ENCODE measurements around the gene NAA20. TPM values are rescaled to one million over a fixed set of nuclear protein-coding genes. Genes with fewer than 3 reads are reported as not detected.
A peak's percentile ranks its signal among the peaks of the same experiment; 100 is the strongest.

NAA20 gene
- total RNA-seq, 1 donor from 2014 or later = 46.2 TPM

DNA sequence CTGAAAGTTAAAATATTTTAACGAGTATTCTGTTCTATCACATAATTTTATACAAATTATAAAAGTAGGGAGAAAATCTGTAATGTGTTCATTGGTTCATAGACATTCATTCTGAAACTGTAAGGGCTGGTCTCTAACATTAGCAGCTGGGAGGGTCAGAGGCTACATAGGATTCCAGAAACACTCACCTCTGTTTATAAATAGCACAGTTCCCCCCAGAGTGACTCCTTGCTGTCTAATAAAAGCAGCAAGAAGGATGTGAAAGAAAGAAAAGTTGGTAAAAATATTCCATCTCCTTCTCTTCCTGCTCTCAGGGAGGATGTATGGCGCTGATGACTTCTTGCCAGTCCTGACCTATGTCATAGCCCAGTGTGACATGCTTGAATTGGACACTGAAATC is 25.3 kb upstream of the NAA20 start:
- Mint-ChIP-seq H3K27ac (ENCODE audit: unreplicated experiment) (peak overlapping the region; percentile 99), H3K9me3 (ENCODE audit: low read depth) (no peaks in the 10 kb centered on the region), H3K36me3 (ENCODE audit: low read depth) (peaks cover 3% of the 10 kb centered on the region), H3K4me3 (ENCODE audit: unreplicated experiment) (no peak overlapping the region), H3K27me3 (ENCODE audit: low read depth) (no peaks in the 10 kb centered on the region), H3K4me1 (ENCODE audit: low read depth) (peaks cover 73% of the 10 kb centered on the region)
- TF ChIP-seq, protein P1, sequence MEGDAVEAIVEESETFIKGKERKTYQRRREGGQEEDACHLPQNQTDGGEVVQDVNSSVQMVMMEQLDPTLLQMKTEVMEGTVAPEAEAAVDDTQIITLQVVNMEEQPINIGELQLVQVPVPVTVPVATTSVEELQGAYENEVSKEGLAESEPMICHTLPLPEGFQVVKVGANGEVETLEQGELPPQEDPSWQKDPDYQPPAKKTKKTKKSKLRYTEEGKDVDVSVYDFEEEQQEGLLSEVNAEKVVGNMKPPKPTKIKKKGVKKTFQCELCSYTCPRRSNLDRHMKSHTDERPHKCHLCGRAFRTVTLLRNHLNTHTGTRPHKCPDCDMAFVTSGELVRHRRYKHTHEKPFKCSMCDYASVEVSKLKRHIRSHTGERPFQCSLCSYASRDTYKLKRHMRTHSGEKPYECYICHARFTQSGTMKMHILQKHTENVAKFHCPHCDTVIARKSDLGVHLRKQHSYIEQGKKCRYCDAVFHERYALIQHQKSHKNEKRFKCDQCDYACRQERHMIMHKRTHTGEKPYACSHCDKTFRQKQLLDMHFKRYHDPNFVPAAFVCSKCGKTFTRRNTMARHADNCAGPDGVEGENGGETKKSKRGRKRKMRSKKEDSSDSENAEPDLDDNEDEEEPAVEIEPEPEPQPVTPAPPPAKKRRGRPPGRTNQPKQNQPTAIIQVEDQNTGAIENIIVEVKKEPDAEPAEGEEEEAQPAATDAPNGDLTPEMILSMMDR (IDR thresholded peaks at IDR 0.05) = no peak
- no peak for DNase-seq (ENCODE audit: low spot score)

DNA sequence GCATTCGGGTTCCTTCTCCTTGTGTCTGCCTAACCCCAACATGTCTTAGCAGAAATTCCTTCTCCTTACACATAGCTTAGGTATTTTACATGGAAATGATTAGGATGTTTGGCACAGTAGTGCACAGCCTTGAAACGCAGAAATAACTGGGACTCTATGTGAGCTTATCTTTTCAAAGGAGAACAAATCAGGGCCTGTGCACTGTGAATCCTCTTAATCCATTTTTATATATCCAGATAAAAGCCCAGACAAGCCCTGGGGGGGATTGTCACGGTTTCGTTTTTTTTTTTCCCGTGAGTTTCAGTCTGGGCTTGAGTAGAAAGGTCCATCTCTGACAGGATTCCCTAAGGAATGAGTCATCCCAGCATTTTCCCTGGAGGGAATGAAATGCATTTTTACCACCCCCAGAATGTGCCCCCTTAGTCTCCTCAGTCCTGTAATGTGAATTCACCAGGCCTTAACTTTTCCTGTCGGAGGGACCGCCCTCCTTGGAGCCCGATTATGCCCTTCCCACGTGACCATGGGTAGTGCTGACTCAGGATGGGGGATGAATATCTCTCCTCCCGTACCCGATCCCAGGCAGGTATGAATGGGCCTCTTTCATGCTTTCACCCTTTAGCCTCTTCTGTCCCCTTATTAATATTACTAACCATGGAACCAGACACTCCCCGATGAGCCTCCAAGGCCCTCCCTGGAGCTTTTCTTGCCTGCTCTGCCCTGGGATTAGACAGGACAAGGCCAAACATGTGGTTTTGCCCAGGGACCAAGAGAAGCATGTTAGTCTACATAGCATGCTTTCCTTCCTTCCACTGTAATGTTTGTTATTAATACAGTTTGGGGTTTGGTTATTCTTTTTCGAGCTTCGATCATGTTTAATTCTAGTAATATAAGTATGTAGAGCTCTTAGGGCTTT is 23.9 kb upstream of the NAA20 start:
- TF ChIP-seq, protein P1 (IDR thresholded peaks at IDR 0.05) = no peak
- Mint-ChIP-seq H3K27ac (ENCODE audit: unreplicated experiment) (peak overlapping the region; percentile 99), H3K9me3 (ENCODE audit: low read depth) (no peaks in the 10 kb centered on the region), H3K4me1 (ENCODE audit: low read depth) (peaks cover 78% of the 10 kb centered on the region), H3K36me3 (ENCODE audit: low read depth) (peaks cover 5% of the 10 kb centered on the region), H3K27me3 (ENCODE audit: low read depth) (no peaks in the 10 kb centered on the region), H3K4me3 (ENCODE audit: unreplicated experiment) (peak overlapping the region; percentile 65)
- DNase-seq (ENCODE audit: low spot score) = no peak

DNA sequence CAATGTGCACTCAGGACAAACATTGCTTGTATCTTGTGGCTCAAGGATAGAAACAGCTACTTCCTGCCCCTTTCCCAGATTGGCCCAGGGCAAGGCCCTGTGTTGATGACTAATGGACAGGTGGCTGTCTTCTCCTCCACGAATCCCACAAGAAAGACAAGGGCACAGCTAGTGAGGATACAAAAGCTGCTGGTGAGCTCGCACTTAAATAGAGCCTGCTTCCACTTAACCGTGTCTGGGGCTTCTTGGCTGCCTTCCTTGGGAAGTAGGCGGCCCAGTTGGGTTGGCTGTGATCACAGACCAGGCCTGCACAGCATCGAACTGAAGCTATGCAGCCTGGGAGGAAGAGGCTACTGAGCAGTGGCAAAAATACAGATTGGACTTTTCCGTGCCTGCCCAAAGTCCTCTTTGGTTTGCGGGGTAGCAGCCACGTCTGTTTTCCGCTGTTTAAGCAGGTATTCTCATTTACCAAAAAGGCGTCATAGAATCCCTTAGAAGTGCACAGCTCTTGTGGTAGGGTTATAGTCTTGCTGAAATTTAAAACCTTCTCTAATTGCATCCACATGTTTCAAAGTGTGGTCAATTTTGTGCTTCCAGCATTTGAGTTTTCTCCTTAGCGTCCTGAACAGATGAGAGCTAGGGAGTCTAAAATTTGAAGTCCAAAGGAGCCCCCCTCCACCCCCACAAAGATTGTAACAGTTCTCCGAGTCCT is 23.0 kb upstream of the NAA20 start:
- peaks cover 13% of the 10 kb centered on the region for H3K36me3 Mint-ChIP-seq (ENCODE audit: low read depth)
- H3K9me3 Mint-ChIP-seq (ENCODE audit: low read depth) = no peaks in the 10 kb centered on the region
- DNase-seq (ENCODE audit: low spot score) = no peak
- H3K27ac Mint-ChIP-seq (ENCODE audit: unreplicated experiment) = peak overlapping the region; percentile 99
- peaks cover 73% of the 10 kb centered on the region for H3K4me1 Mint-ChIP-seq (ENCODE audit: low read depth)
- peak overlapping the region; percentile 65 for H3K4me3 Mint-ChIP-seq (ENCODE audit: unreplicated experiment)
- H3K27me3 Mint-ChIP-seq (ENCODE audit: low read depth) = no peaks in the 10 kb centered on the region
- TF ChIP-seq, protein P1 (IDR thresholded peaks at IDR 0.05) = no peak

DNA sequence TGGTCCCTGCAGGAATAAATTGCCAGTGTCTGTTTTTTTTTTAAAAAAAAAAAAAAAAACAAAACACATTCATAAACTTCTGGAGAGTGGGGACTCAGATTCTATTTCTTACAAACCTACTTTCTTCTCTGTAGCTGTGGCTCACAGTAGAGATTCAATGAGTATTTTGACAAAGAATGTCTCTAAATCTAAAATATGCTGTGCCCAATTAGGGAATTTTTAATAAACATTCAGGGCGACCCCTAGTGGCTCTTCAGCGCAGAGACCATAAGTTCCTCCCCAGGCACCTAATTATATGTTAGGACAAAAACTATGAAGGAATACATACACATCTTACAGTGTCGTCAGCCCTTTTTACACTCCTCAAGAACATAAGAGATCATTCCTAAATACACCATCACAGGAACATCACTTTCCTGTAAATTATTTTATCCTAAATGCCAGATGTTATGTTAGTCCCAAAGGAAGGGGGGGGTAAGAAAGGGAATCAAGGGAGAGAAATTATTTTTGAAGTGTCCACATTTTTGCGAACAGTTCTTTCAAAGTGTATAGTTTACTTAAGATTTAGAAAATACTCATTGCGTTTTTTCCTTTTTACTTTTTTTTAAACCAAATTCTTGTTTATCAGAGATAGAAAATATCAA is 21.8 kb upstream of the NAA20 start:
- Mint-ChIP-seq H3K4me3 (ENCODE audit: unreplicated experiment) (no peak overlapping the region), H3K4me1 (ENCODE audit: low read depth) (peaks cover 63% of the 10 kb centered on the region), H3K9me3 (ENCODE audit: low read depth) (no peaks in the 10 kb centered on the region), H3K36me3 (ENCODE audit: low read depth) (peaks cover 22% of the 10 kb centered on the region), H3K27me3 (ENCODE audit: low read depth) (no peaks in the 10 kb centered on the region), H3K27ac (ENCODE audit: unreplicated experiment) (peak overlapping the region; percentile 99)
- DNase-seq (ENCODE audit: low spot score) = no peak
- TF ChIP-seq, protein P1 (IDR thresholded peaks at IDR 0.05) = peak; percentile 98

DNA sequence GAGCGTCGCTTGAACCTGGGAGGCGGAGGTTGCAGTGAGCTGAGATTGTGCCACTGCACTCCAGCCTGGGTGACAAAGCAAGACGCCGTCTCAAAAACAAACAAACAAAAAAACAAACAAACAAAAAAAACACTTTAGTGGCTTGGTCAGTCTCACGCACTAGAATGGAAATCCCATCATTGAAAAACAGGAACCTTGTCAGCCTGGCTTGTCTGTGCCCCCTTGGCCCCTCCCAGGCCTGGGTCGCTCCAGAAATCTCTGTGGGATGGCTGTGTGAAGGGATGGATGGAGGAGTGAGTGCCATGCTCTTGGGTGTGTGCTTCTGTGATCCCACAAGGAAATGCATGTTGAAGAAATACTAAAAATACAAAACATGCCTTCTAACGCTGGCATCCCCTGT is 20.9 kb upstream of the NAA20 start:
- no peak for DNase-seq (ENCODE audit: low spot score)
- TF ChIP-seq, protein P1 (IDR thresholded peaks at IDR 0.05) = no peak
- Mint-ChIP-seq H3K36me3 (ENCODE audit: low read depth) (peaks cover 27% of the 10 kb centered on the region), H3K4me1 (ENCODE audit: low read depth) (peaks cover 54% of the 10 kb centered on the region), H3K9me3 (ENCODE audit: low read depth) (no peaks in the 10 kb centered on the region), H3K27me3 (ENCODE audit: low read depth) (no peaks in the 10 kb centered on the region), H3K4me3 (ENCODE audit: unreplicated experiment) (no peak overlapping the region), H3K27ac (ENCODE audit: unreplicated experiment) (peak overlapping the region; percentile 13)
